Osteocyte (in vitro differentiated cells): ENCODE measurements around the gene NEMP1. TPM values are rescaled to one million over a fixed set of nuclear protein-coding genes. Genes with fewer than 3 reads are reported as not detected.

Experiments used
- DNase-seq: peaks from one replicate; pipeline ENCODE4 v3.0.0; 2021; ENCODE audit warnings: mixed read lengths; ENCODE audit not compliant: unreplicated experiment; ENCODE audit errors: extremely low spot score
- H3K27ac Mint-ChIP-seq: one replicate; pipeline ENCODE4 v1.8.0; 2021; ENCODE audit warnings: mild to moderate bottlenecking, mixed read lengths; ENCODE audit not compliant: unreplicated experiment
- H3K27me3 Mint-ChIP-seq: one replicate; pipeline ENCODE4 v1.8.0; 2021; ENCODE audit warnings: mixed read lengths; ENCODE audit not compliant: unreplicated experiment
- H3K36me3 Mint-ChIP-seq: one replicate; pipeline ENCODE4 v1.8.0; 2021; ENCODE audit warnings: mixed read lengths; ENCODE audit not compliant: unreplicated experiment
- H3K4me1 Mint-ChIP-seq: one replicate; pipeline ENCODE4 v1.8.0; 2021; ENCODE audit warnings: mixed read lengths; ENCODE audit not compliant: unreplicated experiment
- H3K4me3 Mint-ChIP-seq: one replicate; pipeline ENCODE4 v1.8.0; 2021; ENCODE audit warnings: mild to moderate bottlenecking, moderate library complexity, mixed read lengths; ENCODE audit not compliant: unreplicated experiment
- H3K9me3 Mint-ChIP-seq: one replicate; pipeline ENCODE4 v1.8.0; 2021; ENCODE audit warnings: mixed read lengths; ENCODE audit not compliant: unreplicated experiment
- CTCF ChIP-seq: fragments of 200-600 bp; sonication (generic); IDR thresholded peaks from 2 replicates; pipeline ENCODE4 v1.5.0; 2021; ENCODE audit warnings: antibody characterized with exemption, mild to moderate bottlenecking, moderate library complexity
- total RNA-seq: library from RNA; stranded (reverse); gene quantifications from 2 replicates; pipeline ENCODE4 v1.2.1, GENCODE V29; 2021

Gene NEMP1
- total RNA-seq, 1 donor from 2014 or later, result 12.1 TPM

- H3K27me3 Mint-ChIP-seq, result no peaks in the 10 kb centered on the region
- H3K36me3 Mint-ChIP-seq, result peaks cover 8% of the 10 kb centered on the region
- TF ChIP-seq CTCF, result no peak
- peaks cover 13% of the 10 kb centered on the region for H3K4me1 Mint-ChIP-seq
- H3K4me3 Mint-ChIP-seq, result no peak overlapping the region
- no peaks in the 10 kb centered on the region for H3K9me3 Mint-ChIP-seq
- no peak for DNase-seq
- H3K27ac Mint-ChIP-seq, result peak overlapping the region; percentile 9
Measured at GRCh38 chr12:57072661-57073060, 5.9 kb downstream of the NEMP1 start.

- Mint-ChIP-seq H3K36me3 (peaks cover 8% of the 10 kb centered on the region), H3K9me3 (no peaks in the 10 kb centered on the region), H3K27me3 (no peaks in the 10 kb centered on the region), H3K4me3 (no peak overlapping the region), H3K27ac (peak overlapping the region; percentile 90), H3K4me1 (peaks cover 7% of the 10 kb centered on the region)
- DNase-seq, result no peak
- TF ChIP-seq CTCF, result peak; percentile 90
Measured at GRCh38 chr12:57069523-57069922, 9.1 kb downstream of the NEMP1 start.

GRCh38 chr12:57066245-57066644 lies 12.3 kb downstream of the NEMP1 start:
- H3K4me1 Mint-ChIP-seq, result peaks cover 6% of the 10 kb centered on the region
- H3K27me3 Mint-ChIP-seq, result no peaks in the 10 kb centered on the region
- H3K27ac Mint-ChIP-seq, result no peak overlapping the region
- no peak for DNase-seq
- TF ChIP-seq CTCF, result no peak
- H3K9me3 Mint-ChIP-seq, result no peaks in the 10 kb centered on the region
- peaks cover 8% of the 10 kb centered on the region for H3K36me3 Mint-ChIP-seq
- H3K4me3 Mint-ChIP-seq, result no peak overlapping the region

GRCh38 chr12:57063991-57064685 lies 14.5 kb downstream of the NEMP1 start:
- no peak for DNase-seq
- no peak for TF ChIP-seq CTCF
- no peak overlapping the region for H3K4me3 Mint-ChIP-seq
- H3K9me3 Mint-ChIP-seq, result no peaks in the 10 kb centered on the region
- no peaks in the 10 kb centered on the region for H3K27me3 Mint-ChIP-seq
- peaks cover 7% of the 10 kb centered on the region for H3K36me3 Mint-ChIP-seq
- no peak overlapping the region for H3K27ac Mint-ChIP-seq
- no peaks in the 10 kb centered on the region for H3K4me1 Mint-ChIP-seq

GRCh38 chr12:57058454-57058853 lies 20.1 kb downstream of the NEMP1 start:
- Mint-ChIP-seq H3K27ac (no peak overlapping the region), H3K36me3 (peaks cover 20% of the 10 kb centered on the region), H3K4me1 (no peaks in the 10 kb centered on the region), H3K9me3 (no peaks in the 10 kb centered on the region), H3K4me3 (no peak overlapping the region), H3K27me3 (no peaks in the 10 kb centered on the region)
- DNase-seq, result no peak
- TF ChIP-seq CTCF, result no peak
